GM18499 (cell line): Measurements from ENCODE around the gene BTBD16.

ENCODE experiments used
- ATAC-seq: cut with Tn5 transposase; IDR thresholded peaks from one replicate; pipeline ENCODE4 v1.9.1; 2021; ENCODE audit warnings: moderate number of reproducible peaks; ENCODE audit not compliant: insufficient read depth, unreplicated experiment

BTBD16 gene

DNA sequence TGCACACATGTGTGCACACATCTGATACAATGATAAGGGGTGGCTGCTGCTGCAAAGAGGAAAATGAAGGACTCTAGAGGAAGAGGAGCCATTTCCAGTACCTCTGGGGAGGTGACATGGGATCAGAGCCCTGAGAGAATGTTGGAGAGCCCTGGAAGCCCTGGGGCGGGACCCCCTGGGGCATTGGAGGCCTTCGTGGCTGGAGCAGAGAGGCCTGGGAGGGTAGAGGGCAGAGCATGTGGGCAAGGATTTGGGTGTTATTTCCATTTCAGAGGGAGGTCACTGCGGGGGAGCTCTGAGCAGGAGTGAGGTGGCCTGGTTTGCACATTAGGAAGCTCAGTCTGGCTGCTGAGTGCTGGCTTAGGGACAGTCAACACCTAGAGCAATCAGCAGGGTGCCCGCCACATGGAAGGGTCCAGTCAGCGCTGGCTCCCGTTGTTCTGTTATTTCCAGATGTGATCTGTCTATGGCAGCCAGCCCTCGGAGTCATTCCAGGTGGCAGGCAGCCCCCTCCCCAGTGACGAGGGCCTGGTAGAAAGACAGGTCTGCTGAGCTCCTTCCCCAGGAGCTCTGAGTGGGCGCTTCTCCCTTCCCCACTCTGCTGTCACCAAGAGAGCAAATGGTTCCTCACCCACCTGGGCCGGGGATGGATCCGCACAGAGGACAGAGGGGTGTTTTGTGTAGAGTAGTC is 24.1 kb upstream of the BTBD16 start:
- ATAC-seq, result no peak

DNA sequence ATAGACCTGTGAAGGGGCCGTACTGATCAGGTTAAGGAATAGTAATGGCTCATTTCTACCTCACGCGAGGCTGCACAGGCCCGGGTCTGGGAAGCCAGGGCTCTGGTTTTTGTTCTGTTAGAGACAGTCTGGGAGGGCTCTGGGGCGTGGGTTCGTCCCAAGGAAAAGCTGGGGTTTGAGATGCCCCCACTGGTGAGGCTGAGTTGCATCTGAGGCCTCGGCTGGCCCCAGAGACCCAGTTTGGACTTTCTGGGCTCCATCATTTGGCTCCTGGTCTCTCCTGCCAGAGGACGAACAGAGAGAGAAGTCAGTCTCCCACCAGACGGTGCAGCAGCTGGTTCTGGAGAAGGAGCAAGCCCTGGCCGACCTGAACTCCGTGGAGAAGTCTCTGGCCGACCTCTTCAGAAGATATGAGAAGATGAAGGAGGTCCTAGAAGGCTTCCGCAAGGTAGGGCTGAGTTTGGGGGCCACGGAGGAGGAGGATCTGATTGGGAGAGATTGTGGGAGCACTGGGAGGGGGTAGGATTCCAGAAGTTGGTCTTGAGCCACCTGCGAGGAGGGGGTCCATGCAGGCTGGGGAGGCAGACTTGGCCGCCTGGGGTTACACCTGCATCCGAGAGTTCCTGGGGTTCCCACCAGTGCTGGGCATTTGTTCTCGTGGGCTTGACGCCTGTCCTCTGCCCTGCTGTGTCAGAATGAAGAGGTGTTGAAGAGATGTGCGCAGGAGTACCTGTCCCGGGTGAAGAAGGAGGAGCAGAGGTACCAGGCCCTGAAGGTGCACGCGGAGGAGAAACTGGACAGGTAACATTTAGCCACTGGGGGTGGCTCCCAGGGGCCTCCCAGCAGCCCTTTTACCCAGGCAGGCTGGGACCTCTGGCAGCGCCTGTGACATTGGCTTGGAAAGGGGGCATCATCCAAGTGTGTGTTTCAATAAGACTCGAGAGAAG is 22.5 kb upstream of the BTBD16 start:
- ATAC-seq, result no peak

DNA sequence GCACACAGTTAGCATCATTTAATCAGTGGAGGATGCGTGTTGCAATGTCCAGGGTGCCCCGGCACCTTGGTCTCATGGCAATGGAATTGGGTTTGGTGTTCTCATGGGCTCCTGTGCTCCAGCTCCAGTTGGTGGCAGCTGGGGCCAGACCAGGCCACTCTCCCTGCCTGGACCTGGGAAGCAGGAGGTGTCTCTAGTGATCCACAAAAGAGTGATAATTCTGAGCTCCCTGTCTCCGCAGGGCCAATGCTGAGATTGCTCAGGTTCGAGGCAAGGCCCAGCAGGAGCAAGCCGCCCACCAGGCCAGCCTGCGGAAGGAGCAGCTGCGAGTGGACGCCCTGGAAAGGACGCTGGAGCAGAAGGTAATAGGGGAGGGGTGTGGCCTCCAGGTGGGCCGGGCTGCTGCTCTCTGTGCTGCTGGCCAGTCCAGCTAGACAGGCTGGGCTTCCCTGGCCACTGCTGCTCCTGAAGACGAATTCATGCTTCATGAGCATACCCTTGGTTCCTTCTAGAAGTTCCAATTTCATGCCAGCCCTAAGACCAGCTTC is 21.7 kb upstream of the BTBD16 start:
- no peak for ATAC-seq

DNA sequence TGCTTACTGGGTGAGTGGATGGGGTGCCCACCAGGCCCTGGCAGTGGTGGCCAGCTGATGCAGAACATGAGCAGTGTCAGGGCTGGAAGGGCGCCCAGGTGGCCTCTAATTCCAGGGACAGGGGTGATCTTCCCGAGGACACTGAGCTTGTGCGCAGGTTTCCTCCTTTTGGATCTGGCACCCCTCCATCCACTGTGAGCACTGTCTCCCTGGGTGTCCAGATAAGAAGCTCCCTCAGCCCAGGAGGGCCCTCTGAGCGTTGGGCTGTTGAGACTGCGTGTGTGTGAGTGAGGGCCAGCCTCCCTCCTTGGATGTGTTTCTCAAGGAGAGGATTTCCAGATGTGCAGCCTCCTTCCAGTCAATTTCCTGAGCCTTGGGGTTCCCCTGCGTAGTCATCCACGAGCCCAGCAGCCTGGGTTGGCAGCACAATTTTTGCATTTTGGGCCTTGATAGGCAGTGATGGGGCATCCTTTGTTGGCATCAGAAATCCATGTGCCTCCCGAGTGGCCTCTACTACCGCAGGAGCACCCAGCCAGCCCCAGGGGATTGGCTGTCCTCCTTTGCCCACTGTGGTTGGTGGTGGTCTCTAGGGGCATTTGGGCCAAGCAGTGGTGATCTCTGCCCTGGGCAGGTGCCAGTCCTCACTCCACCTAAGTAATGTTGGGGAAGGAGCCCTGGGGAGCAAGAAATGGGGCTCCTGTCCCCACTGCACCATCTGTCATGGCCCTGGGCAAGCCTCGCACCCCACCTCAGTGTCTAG is 20.9 kb upstream of the BTBD16 start:
- ATAC-seq, result no peak

DNA sequence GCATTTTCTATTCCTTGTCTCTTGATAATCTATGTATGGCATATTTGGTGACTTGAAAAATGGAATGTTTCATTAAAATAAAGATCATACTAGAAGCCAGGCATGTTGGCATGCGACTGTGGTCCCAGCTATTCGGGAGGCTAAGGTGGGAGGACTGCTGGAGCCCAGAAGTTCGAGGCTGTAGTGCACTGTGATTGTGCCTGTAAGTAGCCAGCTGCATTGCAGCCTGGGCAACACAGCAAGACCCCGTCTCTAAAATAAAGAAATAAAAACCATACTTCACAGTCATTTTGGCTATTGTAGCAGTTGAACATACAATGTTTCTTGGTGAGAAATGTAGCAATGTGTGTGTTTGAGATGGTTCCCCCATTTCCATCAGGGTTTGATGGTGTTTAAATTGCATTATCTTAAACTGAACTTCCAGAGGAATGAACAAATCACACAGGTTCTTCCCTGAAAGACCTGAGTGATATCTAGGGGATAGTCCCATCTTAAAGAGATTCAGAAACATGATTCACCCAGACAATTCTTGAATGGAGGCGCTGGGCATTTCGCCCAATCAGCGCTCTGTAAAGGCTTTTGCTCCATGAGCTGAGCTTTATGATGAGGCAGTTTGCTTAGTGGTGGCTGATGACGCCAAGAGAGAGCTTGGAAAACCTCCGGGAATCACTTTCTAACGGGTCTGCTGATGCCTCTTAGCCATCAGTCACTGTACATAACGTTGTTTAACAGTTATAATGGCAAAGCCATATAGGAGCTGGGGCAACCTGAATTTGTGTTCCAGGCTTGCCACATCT is 19.4 kb upstream of the BTBD16 start:
- no peak for ATAC-seq

DNA sequence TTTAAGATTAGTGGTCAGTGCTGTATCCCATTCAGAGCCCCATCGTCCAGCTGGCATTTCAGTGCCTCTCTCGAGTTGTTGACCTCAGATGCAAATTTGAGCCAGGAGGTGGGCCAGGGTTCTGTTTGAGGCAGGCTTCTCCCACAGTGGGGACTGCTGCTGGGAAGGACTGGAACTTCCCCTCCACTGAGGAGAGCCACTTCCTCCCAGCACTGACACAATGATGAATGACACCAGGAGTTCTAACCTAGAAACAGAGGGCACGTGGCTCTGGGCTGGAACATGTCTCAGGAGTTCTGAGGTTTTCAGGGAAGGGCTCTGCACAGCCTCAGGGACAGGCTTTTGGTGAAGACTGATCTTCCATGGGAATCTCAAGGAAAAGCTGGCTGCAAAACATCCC is 18.3 kb upstream of the BTBD16 start:
- ATAC-seq, result no peak

DNA sequence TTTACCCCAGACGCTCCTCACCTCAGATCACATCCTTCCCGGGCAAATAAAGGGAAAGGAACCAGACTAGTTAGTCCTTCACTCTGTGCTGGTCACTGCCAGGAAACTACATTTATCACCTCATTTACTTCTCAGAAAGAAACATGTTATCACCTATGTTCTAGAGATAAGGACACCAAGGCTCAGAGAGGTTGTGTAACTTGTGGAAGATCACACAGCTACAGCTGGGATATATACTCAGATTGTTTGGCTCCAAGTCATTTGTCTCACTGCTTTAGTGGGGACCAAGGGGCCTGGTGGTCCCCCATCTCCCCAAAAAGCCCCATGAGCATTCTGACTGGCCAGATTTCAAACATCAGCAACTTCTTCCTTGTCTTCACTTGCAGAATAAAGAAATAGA is 17.5 kb upstream of the BTBD16 start:
- no peak for ATAC-seq

DNA sequence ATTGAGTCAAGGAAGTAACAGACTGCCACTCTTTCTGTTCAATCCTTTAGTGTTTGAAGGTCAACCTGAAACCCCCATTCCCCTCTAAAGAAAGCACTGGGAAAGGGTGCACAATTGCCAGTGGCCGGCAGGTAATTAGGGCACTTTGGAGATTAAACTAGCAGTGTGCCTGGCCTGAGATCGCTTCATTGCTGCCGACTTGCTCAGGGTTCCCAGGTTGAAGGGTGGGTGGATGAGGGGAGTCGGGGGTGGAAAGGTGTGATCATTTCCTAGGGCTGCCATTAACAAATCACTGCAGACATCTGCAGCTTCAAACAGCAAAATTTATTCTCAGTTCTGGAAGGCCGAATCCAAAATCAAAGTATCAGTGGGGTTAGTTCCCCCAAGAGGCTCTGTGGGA is 16.3 kb upstream of the BTBD16 start:
- ATAC-seq, result no peak

DNA sequence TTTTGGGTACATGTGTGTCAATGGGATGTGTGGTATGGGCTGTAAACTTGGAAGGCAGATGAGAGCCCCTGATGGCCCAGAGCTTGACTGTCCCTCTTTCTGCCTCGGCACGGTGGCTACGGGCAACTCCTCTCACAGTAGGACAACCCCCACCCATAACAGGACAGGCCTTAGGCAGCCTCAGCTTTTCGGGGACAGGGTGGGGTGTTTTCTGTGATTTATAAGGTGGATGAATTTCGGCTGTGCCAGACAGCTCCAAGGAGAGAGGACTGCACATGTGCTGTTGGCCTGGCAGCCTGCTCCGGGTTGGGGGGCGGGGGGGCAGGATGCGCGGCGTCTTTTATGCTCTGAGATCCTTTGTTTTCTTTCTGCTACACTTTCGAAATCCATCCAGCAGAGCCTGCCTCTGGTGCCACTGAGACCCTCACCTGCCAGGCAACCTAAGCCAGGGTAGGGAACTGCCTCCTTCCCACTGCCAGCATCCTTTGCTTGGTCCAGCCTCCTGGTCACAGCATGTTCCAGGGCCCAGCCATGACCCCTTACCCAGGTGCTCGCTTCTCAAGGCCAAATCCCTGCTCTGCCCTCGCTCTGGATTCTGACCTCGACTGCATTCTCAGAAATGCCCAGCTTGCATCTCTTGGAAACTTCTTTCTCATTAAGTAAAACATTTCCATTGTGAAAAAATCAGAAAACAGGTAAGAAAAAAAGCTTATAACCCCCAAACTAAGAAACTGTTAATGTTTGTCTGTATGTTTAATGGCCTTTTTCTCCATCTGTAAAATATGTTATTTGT is 15.4 kb upstream of the BTBD16 start:
- ATAC-seq, result no peak

DNA sequence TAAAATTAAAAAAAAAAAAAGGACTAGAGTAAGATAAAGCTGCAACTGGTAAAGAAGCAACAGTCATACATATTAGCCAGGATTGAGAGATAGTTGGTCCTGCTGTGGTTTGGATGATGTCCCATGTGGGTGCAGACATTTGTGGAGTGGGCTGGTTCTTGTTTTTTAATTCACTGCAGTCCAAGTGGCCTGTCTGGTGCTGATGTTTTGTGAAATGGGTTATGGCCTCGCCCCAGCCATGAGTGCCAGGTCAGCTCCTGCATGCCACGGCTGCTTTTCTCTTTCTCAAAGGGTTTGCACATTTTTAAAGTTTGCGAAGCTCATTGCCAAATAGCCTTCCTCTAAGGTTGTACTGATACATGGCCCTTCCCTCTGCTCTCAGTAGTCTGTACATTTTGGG is 14.1 kb upstream of the BTBD16 start:
- no peak for ATAC-seq

DNA sequence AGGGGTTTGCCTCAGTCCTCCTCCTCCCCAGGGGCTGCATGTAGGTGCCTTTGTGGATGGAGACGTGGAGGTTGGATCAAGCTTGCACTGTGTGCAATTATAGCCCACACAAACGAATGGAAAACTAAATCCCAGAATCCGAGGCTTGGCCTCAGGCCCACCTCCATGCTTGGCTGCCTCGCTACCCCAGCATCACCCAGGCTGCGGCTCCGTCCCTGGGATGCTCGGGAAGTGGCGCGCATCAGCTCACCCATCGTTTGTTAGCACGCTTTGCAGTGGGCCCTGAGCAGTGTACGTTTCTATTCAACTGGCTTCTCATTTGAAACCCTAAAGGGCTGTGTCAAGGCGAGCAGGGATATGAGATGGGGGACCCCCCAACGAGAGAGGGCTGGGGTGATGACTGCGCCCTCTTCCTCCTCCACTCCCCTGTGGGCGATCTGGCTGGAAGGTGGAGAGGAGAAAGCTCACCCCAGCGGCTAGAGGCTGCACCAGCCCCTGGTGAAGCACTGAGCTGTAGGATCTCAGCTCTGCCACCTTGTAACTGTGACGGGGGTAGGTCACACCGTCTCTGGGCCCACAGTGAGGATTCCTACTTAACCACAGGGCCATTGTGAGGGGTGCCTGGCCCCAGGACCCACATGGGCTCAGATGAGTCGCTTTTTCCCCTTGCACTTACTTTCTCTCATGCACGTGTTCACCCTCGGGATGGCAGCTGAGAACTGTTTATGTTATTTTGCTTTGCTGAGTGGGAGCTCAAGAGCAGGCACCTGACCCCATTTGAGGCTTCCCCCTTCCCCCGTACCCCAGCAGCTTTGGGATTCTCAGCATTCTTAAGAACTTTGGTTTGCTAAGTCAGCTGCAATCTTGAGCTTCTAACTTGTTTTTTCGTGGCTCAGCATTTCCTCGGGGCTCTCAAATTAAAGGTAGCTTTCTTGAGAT is 12.7 kb upstream of the BTBD16 start:
- no peak for ATAC-seq

DNA sequence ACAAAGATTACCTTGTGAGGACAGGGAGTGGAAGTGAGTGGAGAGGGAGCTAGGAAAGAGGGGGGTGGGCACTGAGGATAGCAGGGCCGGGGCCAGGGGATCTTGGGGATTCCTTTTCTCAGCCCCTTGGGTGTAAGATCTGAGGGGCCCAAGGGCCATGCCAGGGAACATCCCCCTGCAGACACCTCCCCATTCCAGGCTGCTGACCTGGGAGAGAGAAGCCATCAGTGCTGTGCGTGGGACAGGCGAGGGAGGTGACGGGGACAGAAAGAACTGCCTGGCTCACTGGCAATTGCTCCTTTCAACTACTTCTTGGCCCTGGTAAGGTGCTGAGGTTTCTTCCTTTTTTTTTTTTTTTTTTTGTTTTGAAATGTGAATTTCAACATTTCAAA is 12.0 kb upstream of the BTBD16 start:
- no peak for ATAC-seq

DNA sequence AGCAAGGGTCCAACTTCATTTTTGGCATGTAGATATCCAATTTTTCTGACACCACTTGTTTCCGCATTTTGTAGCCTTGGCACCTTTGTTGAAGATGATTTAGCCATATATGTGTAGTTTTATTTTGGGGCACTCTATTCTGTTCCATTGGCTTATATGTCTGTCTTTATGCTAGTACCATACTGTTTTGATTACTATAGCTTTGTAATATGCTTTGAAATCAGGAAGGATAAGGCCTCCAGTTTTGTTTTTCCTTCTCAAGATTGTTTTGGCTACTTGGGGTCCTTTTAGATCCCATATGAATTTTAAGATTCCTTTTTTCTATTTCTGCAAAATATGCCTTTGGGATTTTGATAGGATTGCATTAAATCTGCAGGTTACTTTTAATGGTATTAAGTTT is 9.5 kb upstream of the BTBD16 start:
- no peak for ATAC-seq

DNA sequence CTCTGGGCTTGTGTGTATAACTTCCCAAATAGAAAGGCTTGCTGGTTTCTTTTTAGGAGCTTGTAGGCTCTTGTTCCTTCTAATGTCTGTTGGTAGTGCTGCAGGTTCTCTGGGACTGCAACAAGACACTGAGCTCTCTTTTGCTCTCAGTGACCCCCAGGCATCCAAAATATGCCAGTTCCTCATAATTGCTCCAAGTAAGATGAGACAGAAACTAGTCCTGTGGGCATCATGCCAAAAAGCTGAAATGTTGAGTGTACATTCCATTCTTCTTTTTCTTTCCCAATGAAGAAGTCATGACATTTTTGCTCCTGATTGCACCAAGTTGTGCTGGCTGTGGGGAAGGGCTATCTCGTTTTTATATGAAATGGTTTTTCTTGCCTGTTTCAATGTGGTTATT is 7.1 kb upstream of the BTBD16 start:
- ATAC-seq, result no peak

DNA sequence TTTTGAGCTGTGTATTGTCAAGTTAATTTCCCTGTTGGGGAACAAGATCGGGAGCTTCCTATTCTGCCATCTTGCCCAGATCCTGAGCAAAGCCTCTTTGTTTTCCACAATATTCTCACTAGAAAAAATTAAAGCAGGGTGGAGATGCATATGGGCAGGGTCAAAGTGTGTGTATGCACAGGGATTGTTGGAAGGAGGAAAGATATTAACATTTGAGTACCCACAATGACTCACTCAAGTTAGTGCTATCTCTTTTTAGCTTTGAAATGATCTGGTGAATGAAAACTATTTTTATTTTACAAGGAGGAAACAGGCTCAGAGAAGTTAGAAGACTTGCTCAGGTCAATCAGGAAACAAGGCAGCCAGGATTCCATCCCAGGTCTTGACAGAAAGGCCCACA is 6.7 kb upstream of the BTBD16 start:
- no peak for ATAC-seq

DNA sequence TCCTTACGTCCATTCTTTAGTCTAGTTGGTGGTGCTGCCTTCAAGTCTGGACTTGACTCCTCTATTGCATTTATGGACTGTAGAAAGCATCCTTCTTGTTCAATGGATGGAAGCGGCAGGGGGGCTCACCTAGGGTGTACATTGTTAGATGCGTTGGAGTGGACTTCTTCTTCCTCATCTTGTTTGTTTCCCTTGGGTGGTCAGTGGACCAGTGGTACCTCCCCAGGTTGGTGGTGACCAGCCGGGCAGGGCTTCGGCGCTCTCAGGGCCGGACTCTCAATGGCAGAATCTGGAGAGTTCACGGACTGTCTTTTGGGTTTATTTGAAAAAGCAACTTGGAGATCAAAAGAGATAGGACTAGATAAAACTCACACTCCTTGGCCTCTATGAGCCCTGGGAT is 6.2 kb upstream of the BTBD16 start:
- no peak for ATAC-seq

DNA sequence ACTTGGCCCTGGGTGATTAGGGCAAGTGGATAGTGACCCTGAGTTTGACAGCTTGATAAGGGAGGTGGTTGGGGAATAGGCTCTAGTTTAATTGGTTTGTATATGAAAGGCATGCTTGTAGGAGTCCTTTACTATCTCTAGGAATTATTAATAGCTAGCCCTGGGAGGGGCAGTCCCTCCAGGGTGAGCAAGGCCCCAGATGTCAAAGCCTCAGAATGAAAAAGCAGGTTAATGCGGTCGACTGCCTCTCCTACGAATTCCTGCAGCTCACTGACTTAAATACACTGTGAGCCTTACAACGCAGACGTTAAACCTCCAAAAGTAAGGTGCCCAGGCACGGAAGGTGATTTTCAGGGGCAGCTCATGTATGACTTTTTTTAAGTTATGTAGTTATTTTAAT is 5.2 kb upstream of the BTBD16 start:
- no peak for ATAC-seq
